KOPT-K1 (cell line): ENCODE results near the gene C4A.

Experiments
- H3K27ac ChIP-seq: fragments of 200-600 bp; sonication (generic); 2 replicates; pipeline ENCODE4 v1.5.1; 2016; ENCODE audit warnings: antibody characterized with exemption, mild to moderate bottlenecking, low read depth, low read length; ENCODE audit not compliant: poor library complexity, severe bottlenecking
- H3K36me3 ChIP-seq: fragments of 200-600 bp; sonication (generic); 2 replicates; pipeline ENCODE4 v1.5.1; 2017; ENCODE audit warnings: antibody characterized with exemption, mild to moderate bottlenecking, low read length, moderate library complexity; ENCODE audit not compliant: insufficient read depth
- H3K9me3 ChIP-seq: fragments of 200-600 bp; sonication (generic); 2 replicates; pipeline ENCODE4 v1.5.1; 2017; ENCODE audit warnings: antibody characterized with exemption, low read length, mild to moderate bottlenecking; ENCODE audit not compliant: insufficient read depth, poor library complexity, severe bottlenecking

C4A gene

DNA sequence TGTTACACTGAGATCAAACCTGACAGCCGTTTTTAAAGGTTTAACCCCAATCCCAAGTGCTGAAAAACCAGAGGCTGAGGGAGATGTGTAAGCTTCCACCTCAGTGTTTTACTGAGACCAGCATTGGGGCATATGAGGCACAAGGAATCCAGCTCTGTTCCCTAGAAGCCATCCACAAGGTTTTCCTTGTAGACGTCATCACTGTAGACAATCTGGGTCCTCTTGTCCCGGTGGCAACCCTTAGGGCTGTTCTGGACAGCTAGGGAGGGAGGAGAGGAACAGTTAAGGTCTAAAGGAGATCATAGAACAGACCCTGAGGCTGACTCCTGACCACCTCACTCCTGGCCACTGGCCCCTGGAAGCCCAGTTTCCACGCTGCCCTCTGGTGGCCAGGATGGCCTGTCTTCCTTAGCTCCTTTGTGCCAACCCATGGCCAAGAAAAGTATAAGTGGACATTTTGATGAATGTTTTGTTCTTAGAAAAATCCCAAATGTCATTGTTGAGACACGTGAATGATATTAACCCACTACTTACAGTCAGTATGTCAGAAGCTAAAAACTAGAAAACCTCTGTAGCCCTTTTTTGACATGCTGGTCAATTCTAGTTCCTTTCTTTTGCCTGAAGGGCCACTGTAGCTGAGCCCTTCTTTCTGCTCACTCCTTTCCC lies 29.6 kb upstream of the C4A start:
- H3K27ac ChIP-seq: no peak overlapping the region
- H3K36me3 ChIP-seq: peaks cover 67% of the 10 kb centered on the region

DNA sequence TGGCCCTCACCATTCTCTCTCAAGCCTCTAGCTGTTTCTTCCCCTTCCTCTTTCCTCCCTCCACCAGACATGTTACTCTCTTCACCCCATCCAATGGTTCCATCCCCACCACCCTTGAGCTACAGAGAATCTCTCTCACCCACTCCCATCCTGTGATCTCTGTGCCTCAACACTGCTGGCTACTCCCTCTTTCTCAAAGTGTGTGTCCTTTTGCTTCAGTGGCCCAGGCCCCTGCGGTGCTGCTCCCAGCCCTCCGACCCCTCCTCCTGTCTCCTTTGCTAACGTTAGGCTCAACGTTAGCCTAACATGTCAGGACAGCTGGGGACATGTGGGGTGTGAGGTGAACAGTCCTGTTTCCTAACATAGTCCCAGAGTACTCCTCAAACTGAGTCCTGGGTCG lies 29.0 kb upstream of the C4A start:
- Histone ChIP-seq H3K36me3 (peaks cover 68% of the 10 kb centered on the region), H3K9me3 (no peaks in the 10 kb centered on the region), H3K27ac (no peak overlapping the region)

More for the DNA sequence above, 29.6 kb upstream of the C4A start:
- H3K9me3 ChIP-seq: no peaks in the 10 kb centered on the region

GRCh38 chr6:31954511-31954910 lies 27.3 kb upstream of the C4A start:
- Histone ChIP-seq H3K36me3 (peaks cover 68% of the 10 kb centered on the region), H3K27ac (no peak overlapping the region), H3K9me3 (no peaks in the 10 kb centered on the region)

DNA sequence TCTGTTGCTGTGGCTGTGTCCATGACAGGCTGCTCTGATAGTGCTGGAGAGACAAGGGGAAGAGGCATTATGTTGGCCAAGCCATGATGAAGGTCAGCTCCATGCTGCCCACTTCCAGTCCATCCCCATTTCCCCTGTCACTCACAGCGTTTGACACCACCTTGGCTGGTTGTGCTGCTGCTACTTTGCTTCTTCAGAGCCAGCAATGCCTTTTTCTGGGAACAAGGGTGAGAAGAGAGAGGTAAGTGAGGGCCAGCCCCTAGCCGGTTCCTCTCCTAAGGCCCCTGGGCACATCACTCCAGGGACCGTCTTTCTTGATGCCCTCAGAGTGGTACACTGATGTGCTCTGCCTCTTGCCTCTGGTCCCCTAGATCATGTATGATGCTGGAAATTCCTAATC lies 25.1 kb upstream of the C4A start:
- Histone ChIP-seq H3K27ac (no peak overlapping the region), H3K9me3 (no peaks in the 10 kb centered on the region), H3K36me3 (peaks cover 76% of the 10 kb centered on the region)

DNA sequence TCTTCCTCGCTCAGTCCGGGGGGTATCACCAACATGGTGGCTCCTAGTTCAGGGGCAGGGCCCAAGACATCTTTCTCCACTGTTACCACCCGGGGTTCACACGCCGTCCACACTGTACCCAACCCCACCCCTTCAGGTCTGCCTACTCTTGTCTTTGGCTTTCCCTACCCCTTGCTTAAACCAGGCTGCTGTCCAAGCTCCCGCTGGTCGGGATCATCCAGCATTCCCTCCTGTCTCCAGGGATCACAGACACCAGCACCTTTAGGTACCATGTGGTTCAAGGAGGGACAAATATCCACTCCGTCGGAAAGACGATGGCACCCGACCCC lies 23.5 kb upstream of the C4A start:
- Histone ChIP-seq H3K36me3 (peaks cover 76% of the 10 kb centered on the region), H3K9me3 (no peaks in the 10 kb centered on the region), H3K27ac (peak overlapping the region; percentile 77)

DNA sequence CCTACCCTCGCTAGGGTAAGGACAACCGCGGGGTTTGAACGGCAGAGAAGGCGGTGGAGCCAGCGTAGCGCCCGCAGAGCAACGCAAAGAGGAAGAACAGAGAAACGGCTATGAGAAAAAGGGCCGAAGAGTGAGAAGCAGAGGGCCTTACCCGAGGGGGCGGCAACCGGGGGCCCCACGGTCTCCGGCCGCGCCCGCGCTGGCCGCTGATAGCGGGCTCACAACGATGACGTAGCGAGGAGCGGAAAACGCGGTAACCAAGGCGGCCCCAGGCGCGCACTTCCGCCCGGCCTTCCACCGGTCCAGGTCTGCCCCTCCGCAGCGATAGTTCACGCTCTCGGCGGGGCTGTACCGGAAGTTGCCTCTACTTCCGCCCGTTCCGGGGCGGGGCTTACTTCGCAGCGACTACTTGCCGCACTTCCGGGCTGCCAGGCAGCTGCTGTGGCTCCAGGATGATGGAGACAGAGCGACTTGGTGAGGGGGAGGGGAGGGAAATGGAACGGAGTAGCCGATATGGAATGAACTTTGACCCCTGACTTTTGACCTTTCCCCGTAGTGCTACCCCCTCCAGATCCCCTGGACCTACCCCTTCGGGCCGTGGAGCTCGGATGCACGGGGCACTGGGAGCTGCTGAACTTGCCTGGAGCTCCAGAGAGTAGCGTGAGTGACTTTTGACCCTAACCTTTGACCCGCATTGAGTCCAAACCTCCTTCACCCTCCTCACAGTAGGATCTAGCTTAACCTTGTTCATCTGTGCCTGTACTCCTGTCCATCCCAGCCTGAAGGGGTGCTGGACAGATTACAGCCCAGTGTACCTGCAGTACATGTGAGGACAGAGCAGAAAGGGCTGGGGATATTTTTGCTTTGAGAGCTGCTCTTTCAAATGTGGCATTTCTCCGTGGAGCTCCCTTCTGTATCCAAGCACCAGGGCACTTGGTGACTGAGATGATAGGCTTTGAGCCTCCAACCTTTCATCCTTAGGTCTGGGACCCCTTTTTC lies 22.8 kb upstream of the C4A start, which contains the start of the genes NELFE and SKIC2:
Gene NELFE, minus strand, starts transcription at position 231 of the 999 bp plus-strand sequence. CDS start 525 bp downstream, outside the sequence.
Gene SKIC2, plus strand, starts transcription at position 435 of the 999 bp plus-strand sequence. Its CDS starts 18 bp downstream, at position 453.
- H3K27ac ChIP-seq: peak within 1 kb of the TSS; percentile 77
- H3K9me3 ChIP-seq: no peaks in the 10 kb centered on the region
- peaks cover 76% of the 10 kb centered on the region for H3K36me3 ChIP-seq

DNA sequence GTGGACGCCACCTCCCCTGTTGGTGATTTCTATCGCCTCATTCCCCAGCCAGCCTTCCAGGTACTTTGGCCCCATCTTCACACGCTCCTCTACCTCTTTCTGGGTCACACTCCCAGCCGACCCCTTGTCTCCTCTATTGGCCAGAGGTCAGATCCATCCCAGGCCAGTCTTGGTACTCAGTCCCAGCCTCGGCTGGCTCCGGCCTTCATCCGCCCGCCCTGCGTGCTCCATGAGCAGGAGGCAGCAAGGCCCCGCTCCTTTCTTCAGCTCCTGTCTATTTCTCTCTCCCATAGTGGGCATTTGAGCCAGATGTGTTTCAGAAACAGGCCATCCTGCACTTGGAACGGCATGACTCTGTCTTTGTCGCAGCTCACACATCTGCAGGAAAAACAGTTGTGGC lies 20.2 kb upstream of the C4A start:
- no peak overlapping the region for H3K27ac ChIP-seq
- no peaks in the 10 kb centered on the region for H3K9me3 ChIP-seq
- H3K36me3 ChIP-seq: peaks cover 76% of the 10 kb centered on the region

DNA sequence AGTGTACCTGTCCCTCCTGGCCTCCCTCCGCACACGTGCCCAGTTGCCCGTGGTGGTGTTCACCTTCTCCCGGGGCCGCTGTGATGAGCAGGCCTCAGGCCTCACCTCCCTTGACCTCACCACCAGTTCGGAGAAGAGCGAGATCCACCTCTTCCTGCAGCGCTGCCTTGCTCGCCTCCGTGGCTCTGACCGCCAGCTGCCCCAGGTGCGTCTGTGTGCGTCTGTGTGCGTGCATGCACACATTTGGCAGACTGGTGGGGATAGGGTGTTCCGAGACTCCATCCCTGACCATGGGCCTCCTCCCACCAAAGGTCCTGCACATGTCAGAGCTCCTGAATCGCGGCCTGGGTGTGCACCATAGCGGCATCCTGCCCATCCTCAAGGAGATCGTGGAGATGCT lies 17.9 kb upstream of the C4A start:
- Histone ChIP-seq H3K27ac (no peak overlapping the region), H3K9me3 (no peaks in the 10 kb centered on the region), H3K36me3 (peaks cover 91% of the 10 kb centered on the region)

DNA sequence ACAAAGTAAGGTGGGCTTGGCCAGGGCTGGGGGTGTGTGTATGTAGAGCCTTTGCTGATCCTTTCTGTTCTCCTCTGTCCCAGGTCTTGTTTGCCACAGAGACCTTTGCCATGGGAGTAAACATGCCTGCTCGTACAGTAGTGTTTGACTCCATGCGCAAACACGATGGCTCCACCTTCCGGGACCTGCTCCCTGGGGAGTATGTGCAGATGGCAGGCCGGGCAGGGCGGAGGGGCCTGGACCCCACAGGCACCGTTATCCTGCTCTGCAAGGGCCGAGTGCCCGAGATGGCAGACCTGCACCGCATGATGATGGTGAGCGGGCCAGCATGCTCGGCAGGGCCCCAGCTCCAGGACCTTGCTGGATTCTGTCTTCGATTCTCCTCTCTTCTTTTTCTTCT lies 16.2 kb upstream of the C4A start:
- Histone ChIP-seq H3K36me3 (peaks cover 100% of the 10 kb centered on the region), H3K27ac (no peak overlapping the region), H3K9me3 (no peaks in the 10 kb centered on the region)

DNA sequence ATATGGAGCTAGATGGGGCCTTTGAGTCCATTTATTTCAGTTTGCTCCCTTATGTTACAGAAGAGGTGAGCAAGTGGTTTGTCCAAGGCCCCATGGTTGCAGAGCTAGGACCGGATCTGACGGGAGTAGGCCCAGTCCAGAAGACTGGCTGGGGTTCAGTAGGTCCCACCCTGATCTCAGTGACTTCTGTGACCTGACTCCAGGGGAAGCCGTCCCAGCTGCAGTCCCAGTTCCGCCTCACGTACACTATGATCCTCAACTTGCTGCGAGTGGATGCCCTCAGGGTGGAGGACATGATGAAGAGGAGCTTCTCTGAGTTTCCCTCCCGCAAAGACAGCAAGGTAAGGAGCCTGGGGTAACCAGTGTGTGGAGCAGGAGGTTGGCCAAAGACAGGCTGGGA lies 15.4 kb upstream of the C4A start:
- Histone ChIP-seq H3K9me3 (no peaks in the 10 kb centered on the region), H3K27ac (no peak overlapping the region), H3K36me3 (peaks cover 95% of the 10 kb centered on the region)

- no peak overlapping the region for H3K27ac ChIP-seq
- peaks cover 88% of the 10 kb centered on the region for H3K36me3 ChIP-seq
- H3K9me3 ChIP-seq: no peaks in the 10 kb centered on the region
Measured at GRCh38 chr6:31966997-31967925, 14.6 kb upstream of the C4A start.

DNA sequence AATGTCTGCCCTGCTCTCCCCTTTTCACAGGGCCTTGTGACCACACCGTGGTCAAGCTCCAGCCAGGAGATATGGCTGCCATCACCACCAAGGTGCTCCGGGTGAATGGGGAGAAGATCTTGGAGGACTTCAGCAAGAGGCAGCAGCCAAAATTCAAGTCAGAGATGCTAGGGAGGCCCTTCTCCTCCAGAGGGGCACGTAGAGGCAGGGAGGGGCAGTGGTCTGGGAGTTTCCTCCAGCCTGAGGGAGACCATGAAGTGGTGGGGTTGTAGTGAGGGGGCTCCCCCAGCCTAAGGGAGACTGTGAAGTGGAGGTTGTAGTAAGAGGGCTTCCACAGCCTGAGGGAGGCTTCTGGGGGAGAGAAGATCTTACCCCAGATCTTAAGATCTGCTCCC lies 13.9 kb upstream of the C4A start:
- no peaks in the 10 kb centered on the region for H3K9me3 ChIP-seq
- no peak overlapping the region for H3K27ac ChIP-seq
- peaks cover 81% of the 10 kb centered on the region for H3K36me3 ChIP-seq

GRCh38 chr6:31968326-31968725 lies 13.5 kb upstream of the C4A start:
- H3K27ac ChIP-seq: no peak overlapping the region
- H3K36me3 ChIP-seq: peaks cover 77% of the 10 kb centered on the region
- no peaks in the 10 kb centered on the region for H3K9me3 ChIP-seq

GRCh38 chr6:31968791-31969711 lies 12.8 kb upstream of the C4A start:
- H3K36me3 ChIP-seq: peaks cover 70% of the 10 kb centered on the region
- H3K27ac ChIP-seq: no peak overlapping the region
- no peaks in the 10 kb centered on the region for H3K9me3 ChIP-seq
